Keratinocyte (primary cell): ENCODE results near the gene CHAC1. TPM values are rescaled to one million over a fixed set of nuclear protein-coding genes. Genes with fewer than 3 reads are reported as not detected.

Experiments
- DNase-seq: peaks from one replicate; pipeline ENCODE4 v3.0.0-alpha.2; 2011; ENCODE audit warnings: low read depth, missing footprints, low spot score
- FAIRE-seq: peaks from 2 replicates; lab custom pipeline; 2011; peaks lifted over from hg19 to GRCh38; lab: Jason Lieb, UNC
- H2AFZ ChIP-seq: 2 replicates; pipeline ENCODE4 v1.6.0; 2012; ENCODE audit warnings: low read length, control low read depth, inconsistent platforms; ENCODE audit not compliant: control insufficient read depth
- H3K27ac ChIP-seq: 2 replicates; pipeline ENCODE4 v1.5.1; 2011; ENCODE audit warnings: low read length; ENCODE audit not compliant: control insufficient read depth, insufficient read depth
- H3K27me3 ChIP-seq: 3 replicates; pipeline ENCODE4 v1.6.0; 2011; ENCODE audit warnings: low read length; ENCODE audit not compliant: control insufficient read depth, insufficient read depth; ENCODE audit errors: extremely low read depth
- H3K36me3 ChIP-seq, 2 experiments: 2 replicates in 1 of 2; 3 replicates in 1 of 2; pipeline ENCODE4 v1.5.1; 2011; ENCODE audit warnings: low read length in 2 of 2, mild to moderate bottlenecking in 1 of 2; ENCODE audit not compliant: control insufficient read depth in 2 of 2, insufficient read depth in 2 of 2; ENCODE audit errors: extremely low read depth in 1 of 2
- H3K4me1 ChIP-seq: 3 replicates; pipeline ENCODE4 v1.5.1; 2011; ENCODE audit warnings: low read length; ENCODE audit not compliant: control insufficient read depth, insufficient read depth; ENCODE audit errors: extremely low read depth
- H3K4me2 ChIP-seq: 3 replicates; pipeline ENCODE4 v1.6.0; 2011; ENCODE audit warnings: low read depth, low read length; ENCODE audit not compliant: control insufficient read depth, insufficient read depth; ENCODE audit errors: extremely low read depth
- H3K4me3 ChIP-seq, 3 experiments: fragments of 200-600 bp in 1 of 3; sonication (generic) in 1 of 3; 2 replicates in 2 of 3; 3 replicates in 1 of 3; pipeline ENCODE4 v1.5.1; 2011 to 2016; ENCODE audit warnings: low read length in 3 of 3, mild to moderate bottlenecking in 3 of 3, control low read depth in 2 of 3, inconsistent platforms in 1 of 3, low read depth in 1 of 3, mixed read lengths in 1 of 3, mixed run types in 1 of 3, moderate library complexity in 1 of 3; ENCODE audit not compliant: control insufficient read depth in 2 of 3, insufficient read depth in 2 of 3; ENCODE audit errors: extremely low read depth in 1 of 3
- H3K79me2 ChIP-seq: 2 replicates; pipeline ENCODE4 v1.6.0; 2012; ENCODE audit warnings: low read length; ENCODE audit not compliant: control insufficient read depth, insufficient read depth
- H3K9ac ChIP-seq: 3 replicates; pipeline ENCODE4 v1.6.0; 2011; ENCODE audit warnings: low read length; ENCODE audit not compliant: control insufficient read depth, insufficient read depth; ENCODE audit errors: extremely low read depth
- H3K9me1 ChIP-seq: 3 replicates; pipeline ENCODE4 v1.6.0; 2011; ENCODE audit warnings: low read length; ENCODE audit not compliant: control insufficient read depth, insufficient read depth; ENCODE audit errors: extremely low read depth
- H3K9me3 ChIP-seq: 2 replicates; pipeline ENCODE4 v1.5.1; 2012; ENCODE audit warnings: low read depth, low read length; ENCODE audit not compliant: control insufficient read depth
- H4K20me1 ChIP-seq: 3 replicates; pipeline ENCODE4 v1.6.0; 2011; ENCODE audit warnings: low read length; ENCODE audit not compliant: control insufficient read depth, insufficient read depth; ENCODE audit errors: extremely low read depth
- CTCF ChIP-seq, 3 experiments: IDR thresholded peaks in 1 of 3; conservative IDR thresholded peaks in 1 of 3; optimal IDR thresholded peaks in 1 of 3; 2 replicates in 2 of 3; 3 replicates in 1 of 3; pipeline versions ENCODE3 to v1.5.1; 2011; ENCODE audit warnings: low read length in 3 of 3, mild to moderate bottlenecking in 3 of 3, moderate library complexity in 2 of 3, control low read depth in 1 of 3, inconsistent platforms in 1 of 3; ENCODE audit not compliant: insufficient read depth in 2 of 3; ENCODE audit errors: extremely low read depth in 1 of 3
- EZH2 ChIP-seq: IDR thresholded peaks from one replicate; pipeline ENCODE4 v1.6.1; 2012; ENCODE audit warnings: inconsistent platforms, mild to moderate bottlenecking, low read length, moderate library complexity
- dilution Hi-C: fragments of 300-500 bp; cut with MboI; formaldehyde crosslinking; loops from one replicate; pipeline ENCODE4 v1.7.0; 2020; ENCODE audit warnings: low sequenced_read_pairs; ENCODE audit not compliant: extremely low pct_ligation_motif_present
- polyA plus RNA-seq, 5 experiments: library from polyadenylated mRNA; depleted of rRNA in 3 of 5; stranded (reverse) in 3 of 5; stranded (forward) in 1 of 5; unstranded in 1 of 5; fragments of >200 nt; gene quantifications; 1 replicate in 1 of 5; 2 replicates in 3 of 5; 3 replicates in 1 of 5; pipeline versions ENCODE4 v1.2.1 to v1.2.3, GENCODE V29; 2011 to 2012; ENCODE audit warnings: missing spikeins in 2 of 5, low read depth in 1 of 5, low replicate concordance in 1 of 5

The CHAC1 gene
- polyA plus RNA-seq, 1 donor (not counting 4 experiments of a cell fraction or from before 2014, with no cell fraction given), result 6.4 TPM

DNA sequence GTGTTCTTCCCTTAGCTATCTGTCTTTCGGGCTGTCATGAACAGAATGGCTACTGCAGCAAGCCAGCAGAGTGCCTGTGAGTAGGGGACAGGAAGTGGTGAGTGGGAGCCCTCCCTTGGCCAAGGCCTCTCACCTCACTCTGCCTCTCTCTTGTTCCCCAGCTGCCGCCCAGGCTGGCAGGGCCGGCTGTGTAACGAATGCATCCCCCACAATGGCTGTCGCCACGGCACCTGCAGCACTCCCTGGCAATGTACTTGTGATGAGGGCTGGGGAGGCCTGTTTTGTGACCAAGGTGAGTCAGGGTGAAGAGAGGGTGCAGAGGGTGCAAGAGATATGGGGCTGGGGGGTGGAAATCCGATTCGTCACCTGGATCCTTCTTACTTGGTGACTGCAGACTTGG lies 21.1 kb upstream of the CHAC1 start:
- Histone ChIP-seq H3K27ac (no peak overlapping the region), H4K20me1 (peaks cover 2% of the 10 kb centered on the region), H3K4me3 (no peak overlapping the region), H3K27me3 (peaks cover 64% of the 10 kb centered on the region), H3K4me1 (peaks cover 15% of the 10 kb centered on the region), H3K36me3 (no peaks in the 10 kb centered on the region), H3K4me2 (no peak overlapping the region), H3K9ac (no peak overlapping the region), H2AFZ (no peak overlapping the region), H3K9me1 (no peaks in the 10 kb centered on the region), H3K9me3 (no peaks in the 10 kb centered on the region), H3K79me2 (no peaks in the 10 kb centered on the region)
- dilution Hi-C loops, result no loop called here
- DNase-seq, result no peak
- TF ChIP-seq EZH2, result no peak
- TF ChIP-seq CTCF (optimal IDR thresholded peaks at IDR 0.05 in 1 of 3, IDR thresholded peaks at IDR 0.05 in 1 of 3, conservative IDR thresholded peaks at IDR 0.05 in 1 of 3; ENCODE audit: extremely low read depth in 1 of 3, insufficient read depth in 2 of 3, low read length in 3 of 3), result no peak
- no peak for FAIRE-seq

- H4K20me1 ChIP-seq, result peaks cover 2% of the 10 kb centered on the region
- dilution Hi-C loops, result no loop called here
- no peak overlapping the region for H2AFZ ChIP-seq
- H3K4me2 ChIP-seq, result no peak overlapping the region
- peaks cover 15% of the 10 kb centered on the region for H3K4me1 ChIP-seq
- FAIRE-seq (no peak), DNase-seq (no peak)
- H3K9me1 ChIP-seq, result no peaks in the 10 kb centered on the region
- H3K9ac ChIP-seq, result no peak overlapping the region
- no peak overlapping the region for H3K27ac ChIP-seq
- no peaks in the 10 kb centered on the region for H3K9me3 ChIP-seq
- H3K27me3 ChIP-seq, result peaks cover 57% of the 10 kb centered on the region
- H3K36me3 ChIP-seq, result no peaks in the 10 kb centered on the region
- no peak for TF ChIP-seq EZH2
- no peak for TF ChIP-seq CTCF (optimal IDR thresholded peaks at IDR 0.05 in 1 of 3, IDR thresholded peaks at IDR 0.05 in 1 of 3, conservative IDR thresholded peaks at IDR 0.05 in 1 of 3; ENCODE audit: extremely low read depth in 1 of 3, insufficient read depth in 2 of 3, low read length in 3 of 3)
- H3K79me2 ChIP-seq, result no peaks in the 10 kb centered on the region
- no peak overlapping the region for H3K4me3 ChIP-seq
These were observed 20.4 kb upstream of the CHAC1 start for GRCh38 chr15:40932649-40933516.
